Activated CD4-positive, alpha-beta memory T cell treated with anti-CD3 and anti-CD28 coated beads for 36 hours (primary cell): Measurements from ENCODE around the gene KCNA10. TPM values are rescaled to one million over a fixed set of nuclear protein-coding genes. Genes with fewer than 3 reads are reported as not detected.

Source experiments
- CTCF ChIA-PET: fragments of 350-600 bp; sonication (Branson Sonifier 250); formaldehyde crosslinking; loops from one replicate; lab custom pipeline; 2021; ENCODE audit warnings: antibody characterized with exemption, inconsistent platforms; lab: Charles Lee
- POLR2A ChIA-PET: fragments of 350-600 bp; sonication (Branson Sonifier 250); formaldehyde crosslinking; loops from one replicate; lab custom pipeline; 2021; ENCODE audit warnings: antibody characterized with exemption; lab: Charles Lee
- DNase-seq: peaks from one replicate; pipeline ENCODE4 v3.0.0-alpha.2; 2020
- H3K27ac Mint-ChIP-seq: one replicate; pipeline ENCODE4 v1.8.0; 2021; ENCODE audit warnings: mixed read lengths
- H3K27me3 Mint-ChIP-seq: one replicate; pipeline ENCODE4 v1.8.0; 2021; ENCODE audit warnings: mixed read lengths
- H3K36me3 Mint-ChIP-seq: one replicate; pipeline ENCODE4 v1.8.0; 2021; ENCODE audit warnings: mixed read lengths
- H3K4me1 Mint-ChIP-seq: one replicate; pipeline ENCODE4 v1.8.0; 2021; ENCODE audit warnings: low read depth, mixed read lengths
- H3K4me3 Mint-ChIP-seq: one replicate; pipeline ENCODE4 v1.8.0; 2021; ENCODE audit warnings: mild to moderate bottlenecking, mixed read lengths
- H3K9me3 Mint-ChIP-seq: one replicate; pipeline ENCODE4 v1.8.0; 2021; ENCODE audit warnings: mixed read lengths
- intact Hi-C: fragments of 100-400 bp; cut with micrococcal nuclease; formaldehyde crosslinking; loops from one replicate; pipeline ENCODE4 v1.15.1; 2023
- total RNA-seq, 2 experiments: library from RNA; stranded (reverse); gene quantifications; one replicate each; pipeline ENCODE4 v1.2.3, GENCODE V29; 2021

Gene KCNA10
- total RNA-seq, 2 experiments from 2014 or later: not detected

- Mint-ChIP-seq H3K4me1 (peaks cover 6% of the 10 kb centered on the region), H3K9me3 (no peaks in the 10 kb centered on the region), H3K27ac (no peak overlapping the region), H3K4me3 (no peak overlapping the region), H3K36me3 (no peaks in the 10 kb centered on the region), H3K27me3 (peaks cover 3% of the 10 kb centered on the region)
- ChIA-PET POLR2A (no interaction called here), CTCF (interaction anchor here (1.0 kb wide), 2 partner anchors 15 to 20 kb away, joined by 3 to 5 read pairs; no protein-coding TSS in a partner anchor)
- intact Hi-C loops: no loop called here
- DNase-seq: no peak
Observed at GRCh38 chr1:110475362-110476027, 43.5 kb downstream of the KCNA10 start.

DNA sequence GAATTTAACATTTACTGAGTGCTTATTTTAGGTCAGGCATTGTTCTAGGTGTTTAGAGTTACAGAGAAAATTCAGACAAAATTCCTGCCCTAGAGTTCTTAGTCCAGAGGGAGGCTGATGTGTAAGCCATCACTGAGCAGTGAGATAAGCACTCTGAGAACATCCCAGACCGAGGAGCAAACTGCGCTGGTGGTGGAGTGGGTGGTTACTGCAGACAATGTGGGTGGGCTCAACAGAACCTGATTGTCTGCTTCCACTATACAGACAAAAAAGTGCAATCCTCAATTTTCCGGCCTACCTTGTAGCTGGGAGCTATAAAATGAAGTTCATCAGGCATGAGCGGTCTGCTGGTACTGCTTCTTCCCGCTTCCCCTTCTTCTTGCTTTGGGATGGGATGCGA lies 44.5 kb downstream of the KCNA10 start:
- CTCF ChIA-PET: interaction anchor here (1.0 to 2.8 kb wide), 2 partner anchors 14 to 22 kb away, joined by 5 to 14 read pairs; no protein-coding TSS in a partner anchor

DNA sequence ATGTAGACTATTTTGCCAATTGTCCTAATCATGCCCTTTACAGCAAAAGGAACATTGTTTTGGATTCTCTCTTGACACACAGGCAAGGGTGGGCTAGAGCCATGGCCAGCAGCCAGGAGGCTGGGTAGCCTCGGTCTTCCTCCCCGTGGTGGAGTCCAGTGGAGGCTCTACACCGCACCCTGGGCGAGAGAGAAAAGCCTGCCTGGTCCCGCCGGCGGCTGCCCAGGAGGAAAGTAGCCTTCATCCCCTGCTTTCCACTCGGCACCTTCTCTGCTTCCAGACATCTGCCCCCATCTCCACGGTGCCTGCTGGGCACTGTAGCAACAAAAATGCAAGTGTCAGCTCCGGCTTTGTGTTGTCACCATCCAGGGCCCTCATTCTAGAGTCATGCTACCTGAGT lies 46.4 kb downstream of the KCNA10 start:
- POLR2A ChIA-PET: no interaction called here
- Mint-ChIP-seq H3K9me3 (no peaks in the 10 kb centered on the region), H3K4me3 (no peak overlapping the region), H3K27ac (no peak overlapping the region), H3K36me3 (no peaks in the 10 kb centered on the region), H3K27me3 (peaks cover 3% of the 10 kb centered on the region), H3K4me1 (peaks cover 6% of the 10 kb centered on the region)
- CTCF ChIA-PET: interaction anchor here (1.3 to 2.8 kb wide), 2 partner anchors 24 to 276 kb away, joined by 5 to 14 read pairs; no protein-coding TSS in a partner anchor
- no peak for DNase-seq
- intact Hi-C loops: no loop called here

More for the DNA sequence above, 44.5 kb downstream of the KCNA10 start:
- peaks cover 6% of the 10 kb centered on the region for H3K4me1 Mint-ChIP-seq
- no peaks in the 10 kb centered on the region for H3K9me3 Mint-ChIP-seq
- POLR2A ChIA-PET: no interaction called here
- no peak overlapping the region for H3K4me3 Mint-ChIP-seq
- no peak for DNase-seq
- H3K36me3 Mint-ChIP-seq: no peaks in the 10 kb centered on the region
- H3K27me3 Mint-ChIP-seq: peaks cover 3% of the 10 kb centered on the region
- no peak overlapping the region for H3K27ac Mint-ChIP-seq
- intact Hi-C loops: no loop called here

DNA sequence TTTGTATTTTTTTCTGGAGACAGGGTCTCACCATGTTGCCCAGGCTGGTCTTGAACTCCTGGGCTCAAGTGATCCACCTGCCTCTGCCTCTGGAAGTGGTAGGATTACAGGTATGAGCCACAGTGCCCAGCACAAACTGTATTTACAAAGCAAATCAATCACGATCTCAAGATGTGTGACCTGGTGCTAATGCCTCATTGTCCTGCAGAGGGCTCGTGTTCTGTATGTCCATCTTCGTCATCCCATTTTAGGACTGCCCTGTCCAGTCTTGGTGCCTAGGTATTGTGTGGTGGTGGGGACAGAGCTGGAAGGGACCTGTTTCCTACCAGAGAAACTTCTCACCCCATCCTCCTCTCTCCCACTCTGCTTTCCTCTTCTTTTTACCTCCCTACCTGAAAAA lies 47.8 kb downstream of the KCNA10 start:
- CTCF ChIA-PET: no interaction called here
- H3K27me3 Mint-ChIP-seq: peaks cover 3% of the 10 kb centered on the region
- no peaks in the 10 kb centered on the region for H3K4me1 Mint-ChIP-seq
- H3K27ac Mint-ChIP-seq: no peak overlapping the region
- POLR2A ChIA-PET: no interaction called here
- no peaks in the 10 kb centered on the region for H3K36me3 Mint-ChIP-seq
- H3K4me3 Mint-ChIP-seq: no peak overlapping the region
- no peak for DNase-seq
- no peaks in the 10 kb centered on the region for H3K9me3 Mint-ChIP-seq
- intact Hi-C loops: no loop called here

Other genes with a start within 250 kb of the KCNA10 start
- gene RBM15, start 179.8 kb downstream of the KCNA10 start, total RNA-seq: 10 to 100 TPM; 59.1 to 60.2 TPM
- gene SLC16A4, start 128.1 kb downstream of the KCNA10 start, total RNA-seq: under 1 TPM; 0.19 to 0.48 TPM
- 100 to 1,000 TPM; 151 to 153 TPM for gene LAMTOR5, start 111.5 kb downstream of the KCNA10 start, total RNA-seq
- not detected for gene PROK1, start 68.0 kb downstream of the KCNA10 start, total RNA-seq
- gene KCNA2, start 87.2 kb upstream of the KCNA10 start, total RNA-seq: under 1 TPM; 0.24 to 0.36 TPM
- 10 to 100 TPM; 25.2 to 25.6 TPM for gene KCNA3, start 155.8 kb upstream of the KCNA10 start, total RNA-seq